Measurements from ENCODE around the gene ASTN2. TPM values are rescaled to one million over a fixed set of nuclear protein-coding genes. Genes with fewer than 3 reads are reported as not detected.

ASTN2 gene, protein sequence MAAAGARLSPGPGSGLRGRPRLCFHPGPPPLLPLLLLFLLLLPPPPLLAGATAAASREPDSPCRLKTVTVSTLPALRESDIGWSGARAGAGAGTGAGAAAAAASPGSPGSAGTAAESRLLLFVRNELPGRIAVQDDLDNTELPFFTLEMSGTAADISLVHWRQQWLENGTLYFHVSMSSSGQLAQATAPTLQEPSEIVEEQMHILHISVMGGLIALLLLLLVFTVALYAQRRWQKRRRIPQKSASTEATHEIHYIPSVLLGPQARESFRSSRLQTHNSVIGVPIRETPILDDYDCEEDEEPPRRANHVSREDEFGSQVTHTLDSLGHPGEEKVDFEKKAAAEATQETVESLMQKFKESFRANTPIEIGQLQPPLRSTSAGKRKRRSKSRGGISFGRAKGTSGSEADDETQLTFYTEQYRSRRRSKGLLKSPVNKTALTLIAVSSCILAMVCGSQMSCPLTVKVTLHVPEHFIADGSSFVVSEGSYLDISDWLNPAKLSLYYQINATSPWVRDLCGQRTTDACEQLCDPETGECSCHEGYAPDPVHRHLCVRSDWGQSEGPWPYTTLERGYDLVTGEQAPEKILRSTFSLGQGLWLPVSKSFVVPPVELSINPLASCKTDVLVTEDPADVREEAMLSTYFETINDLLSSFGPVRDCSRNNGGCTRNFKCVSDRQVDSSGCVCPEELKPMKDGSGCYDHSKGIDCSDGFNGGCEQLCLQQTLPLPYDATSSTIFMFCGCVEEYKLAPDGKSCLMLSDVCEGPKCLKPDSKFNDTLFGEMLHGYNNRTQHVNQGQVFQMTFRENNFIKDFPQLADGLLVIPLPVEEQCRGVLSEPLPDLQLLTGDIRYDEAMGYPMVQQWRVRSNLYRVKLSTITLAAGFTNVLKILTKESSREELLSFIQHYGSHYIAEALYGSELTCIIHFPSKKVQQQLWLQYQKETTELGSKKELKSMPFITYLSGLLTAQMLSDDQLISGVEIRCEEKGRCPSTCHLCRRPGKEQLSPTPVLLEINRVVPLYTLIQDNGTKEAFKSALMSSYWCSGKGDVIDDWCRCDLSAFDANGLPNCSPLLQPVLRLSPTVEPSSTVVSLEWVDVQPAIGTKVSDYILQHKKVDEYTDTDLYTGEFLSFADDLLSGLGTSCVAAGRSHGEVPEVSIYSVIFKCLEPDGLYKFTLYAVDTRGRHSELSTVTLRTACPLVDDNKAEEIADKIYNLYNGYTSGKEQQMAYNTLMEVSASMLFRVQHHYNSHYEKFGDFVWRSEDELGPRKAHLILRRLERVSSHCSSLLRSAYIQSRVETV (N-terminal part only)
- total RNA-seq: 1 to 10 TPM; 3.9 TPM

DNA sequence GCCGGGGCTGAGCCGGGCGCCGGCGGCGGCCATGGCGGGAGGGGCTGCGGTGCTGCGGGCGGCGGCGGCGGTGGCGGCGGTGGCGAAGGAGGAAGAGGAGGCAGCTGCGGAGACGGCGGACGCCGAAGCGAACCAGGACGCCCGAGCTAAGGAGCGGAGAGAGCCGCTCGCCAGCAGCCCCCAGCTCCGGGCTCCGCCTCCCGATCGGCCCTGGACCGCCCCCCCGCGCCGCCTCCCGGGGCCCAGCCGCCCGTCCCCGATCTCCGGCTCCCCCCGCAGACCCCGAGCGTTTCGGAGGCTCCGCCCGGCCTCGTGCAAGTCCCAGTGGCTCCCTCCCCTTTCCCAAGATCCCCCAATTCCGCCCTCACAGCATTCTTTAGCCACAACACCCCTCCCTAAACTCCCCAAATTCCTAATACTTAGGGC lies at the start of gene ASTN2:
Gene ASTN2, minus strand, starts transcription at position 152 of the 426 bp plus-strand sequence. Its CDS starts 119 bp downstream, at position 33.
- no peak for DNase-seq
- Mint-ChIP-seq H3K9me3 (peaks cover 3% of the 10 kb centered on the region), H3K4me3 (no peak within 1 kb of the TSS), H3K27ac (no peak within 1 kb of the TSS), H3K4me1 (no peaks in the 10 kb centered on the region), H3K36me3 (no peaks in the 10 kb centered on the region), H3K27me3 (peaks cover 35% of the 10 kb centered on the region)

DNA sequence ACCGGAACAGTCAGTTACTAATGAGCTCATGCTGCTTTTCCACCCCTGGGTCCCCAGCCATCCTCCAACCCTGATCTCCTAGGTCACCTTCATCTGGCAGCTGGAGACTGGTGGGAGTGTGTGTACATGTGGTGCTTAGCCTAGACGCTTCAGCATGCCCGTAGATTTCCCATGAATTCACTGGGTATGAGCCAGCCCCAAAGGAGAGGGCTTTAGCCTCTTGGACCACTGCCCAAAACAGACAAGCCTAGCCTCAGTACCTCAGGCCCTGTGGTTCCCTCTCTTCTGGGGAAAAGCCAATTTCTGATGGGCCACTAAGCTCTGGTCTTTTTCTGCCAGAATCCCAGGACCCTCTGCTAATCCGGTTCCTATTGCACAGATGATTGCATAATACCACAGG lies 48.0 kb upstream of the ASTN2 start:
- DNase-seq: no peak
- Mint-ChIP-seq H3K27ac (no peak overlapping the region), H3K4me1 (no peaks in the 10 kb centered on the region), H3K27me3 (no peaks in the 10 kb centered on the region), H3K36me3 (no peaks in the 10 kb centered on the region), H3K4me3 (no peak overlapping the region), H3K9me3 (peaks cover 4% of the 10 kb centered on the region)

DNA sequence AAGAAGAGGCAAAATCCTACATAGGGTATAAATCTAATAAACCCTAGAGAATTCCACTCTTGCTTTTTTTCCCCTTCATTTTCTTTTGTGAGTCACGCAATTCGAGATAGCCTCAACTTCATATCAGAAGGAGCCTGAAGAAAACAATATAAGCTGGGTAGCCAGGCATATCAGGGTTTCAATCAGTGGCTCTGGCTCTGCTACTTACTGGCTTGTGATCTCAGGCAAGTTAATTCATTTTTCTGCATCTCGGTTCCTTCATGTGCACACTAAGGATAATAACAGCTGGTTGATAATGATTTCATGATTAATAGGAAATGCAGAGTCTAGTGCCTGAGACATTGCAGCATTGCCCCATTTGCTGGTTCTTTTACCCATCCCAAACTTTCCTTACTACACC lies 46.5 kb upstream of the ASTN2 start:
- Mint-ChIP-seq H3K36me3 (no peaks in the 10 kb centered on the region), H3K4me1 (no peaks in the 10 kb centered on the region), H3K27ac (no peak overlapping the region), H3K27me3 (no peaks in the 10 kb centered on the region), H3K4me3 (no peak overlapping the region), H3K9me3 (peaks cover 4% of the 10 kb centered on the region)
- no peak for DNase-seq

DNA sequence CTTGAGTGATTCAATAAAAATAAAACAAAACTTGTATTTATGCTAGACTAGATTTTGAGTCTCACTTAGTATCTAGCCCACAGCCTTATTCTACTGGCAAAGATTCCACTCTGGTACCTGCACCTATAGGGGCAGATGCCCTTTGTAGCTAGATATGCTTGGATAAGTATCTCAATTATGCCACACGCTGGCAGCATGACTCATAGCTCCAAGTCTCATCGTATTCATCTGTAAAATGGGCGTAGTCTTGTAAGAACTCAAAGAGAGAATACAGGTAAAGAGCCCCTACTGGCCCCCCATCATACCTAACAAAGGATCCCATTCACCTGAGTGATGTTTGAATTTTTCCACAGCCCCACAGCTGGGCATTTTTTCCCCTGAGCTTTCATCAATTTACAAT lies 45.9 kb upstream of the ASTN2 start:
- no peaks in the 10 kb centered on the region for H3K36me3 Mint-ChIP-seq
- no peak for DNase-seq
- H3K27ac Mint-ChIP-seq: no peak overlapping the region
- peaks cover 4% of the 10 kb centered on the region for H3K9me3 Mint-ChIP-seq
- H3K4me3 Mint-ChIP-seq: no peak overlapping the region
- no peaks in the 10 kb centered on the region for H3K27me3 Mint-ChIP-seq
- no peaks in the 10 kb centered on the region for H3K4me1 Mint-ChIP-seq

DNA sequence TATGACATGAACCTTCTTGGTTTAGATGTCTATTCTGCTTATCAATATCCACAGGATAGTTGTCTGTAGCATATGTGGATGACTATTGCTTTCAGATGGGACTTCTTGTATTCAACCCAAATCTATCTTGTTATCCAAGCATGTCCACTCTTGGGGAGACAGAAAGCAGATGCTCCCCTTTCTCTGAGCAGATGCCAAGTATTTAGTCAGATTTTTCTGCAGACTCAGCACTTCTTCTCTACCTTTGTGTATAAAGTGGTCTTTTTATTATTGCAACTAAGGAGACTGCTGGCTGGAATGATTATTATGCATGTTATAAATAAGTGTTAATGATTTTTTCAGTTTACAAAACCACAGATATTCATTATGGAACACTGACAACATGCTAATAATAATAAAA lies 45.1 kb upstream of the ASTN2 start:
- H3K27me3 Mint-ChIP-seq: no peaks in the 10 kb centered on the region
- no peaks in the 10 kb centered on the region for H3K36me3 Mint-ChIP-seq
- H3K9me3 Mint-ChIP-seq: peaks cover 4% of the 10 kb centered on the region

DNA sequence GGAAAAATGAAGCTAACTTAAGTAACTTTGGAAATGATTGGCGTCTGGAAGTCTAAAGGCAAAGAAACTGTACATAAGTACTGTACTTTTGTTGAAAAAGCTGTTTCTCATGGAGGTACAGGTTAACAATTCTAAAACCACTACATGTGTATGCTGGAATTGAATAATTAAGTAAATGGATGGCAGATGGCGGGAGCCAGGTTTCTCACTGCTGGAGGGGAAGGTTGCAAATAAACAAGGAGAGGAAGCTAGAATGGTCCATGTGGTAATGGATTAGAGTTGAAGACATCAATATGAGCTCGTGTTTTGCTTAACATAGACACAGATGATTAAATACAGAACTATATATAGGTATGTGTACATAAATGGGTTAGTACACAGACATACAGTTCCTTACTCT lies 43.2 kb upstream of the ASTN2 start:
- H3K27me3 Mint-ChIP-seq: no peaks in the 10 kb centered on the region
- no peaks in the 10 kb centered on the region for H3K36me3 Mint-ChIP-seq
- DNase-seq: no peak
- no peak overlapping the region for H3K27ac Mint-ChIP-seq
- H3K9me3 Mint-ChIP-seq: peaks cover 2% of the 10 kb centered on the region
- no peaks in the 10 kb centered on the region for H3K4me1 Mint-ChIP-seq
- no peak overlapping the region for H3K4me3 Mint-ChIP-seq

More for the DNA sequence above, 45.1 kb upstream of the ASTN2 start:
- H3K4me1 Mint-ChIP-seq: no peaks in the 10 kb centered on the region
- no peak overlapping the region for H3K27ac Mint-ChIP-seq
- H3K4me3 Mint-ChIP-seq: no peak overlapping the region
- DNase-seq: no peak

DNA sequence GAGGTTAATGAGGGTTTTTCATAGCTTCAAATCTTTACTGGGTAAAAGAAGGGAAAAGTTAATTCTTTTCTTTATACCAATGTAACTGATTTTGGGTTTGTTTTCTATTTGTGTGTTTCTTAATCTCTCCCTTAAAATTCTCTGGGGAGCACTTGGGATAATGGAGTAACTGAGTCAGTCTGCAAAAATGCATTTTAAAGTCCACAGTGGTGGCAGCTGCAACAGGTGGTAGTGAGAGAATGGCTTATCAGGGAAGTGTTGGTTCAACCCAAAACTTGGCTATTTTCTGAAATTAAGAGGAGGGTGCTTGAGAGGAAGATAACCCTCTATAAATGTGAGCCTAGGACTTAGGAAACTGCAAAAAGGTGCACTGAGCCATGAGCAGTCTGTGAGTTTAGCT lies 39.9 kb upstream of the ASTN2 start:
- DNase-seq: no peak
- H3K27me3 Mint-ChIP-seq: no peaks in the 10 kb centered on the region
- H3K4me1 Mint-ChIP-seq: no peaks in the 10 kb centered on the region
- H3K9me3 Mint-ChIP-seq: peaks cover 2% of the 10 kb centered on the region
- H3K27ac Mint-ChIP-seq: no peak overlapping the region
- no peak overlapping the region for H3K4me3 Mint-ChIP-seq
- no peaks in the 10 kb centered on the region for H3K36me3 Mint-ChIP-seq

DNA sequence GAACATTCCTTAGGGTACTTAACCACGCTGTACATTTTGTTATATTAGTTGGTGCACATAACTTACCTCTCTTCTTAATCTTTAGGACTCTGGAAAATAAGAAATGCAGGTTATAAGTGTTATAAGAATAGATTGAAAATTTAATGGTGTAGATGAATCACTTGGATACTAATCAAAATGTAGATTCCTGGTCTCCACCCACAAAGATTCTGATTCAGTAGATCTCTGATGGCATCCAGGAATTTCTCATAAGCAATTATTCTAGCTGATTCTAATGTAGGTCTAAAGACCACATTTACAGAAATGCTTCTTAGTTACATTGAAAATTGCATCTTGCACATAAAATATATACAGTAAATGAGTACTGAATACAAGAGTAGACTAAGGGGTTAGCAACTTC lies 38.9 kb upstream of the ASTN2 start:
- peaks cover 2% of the 10 kb centered on the region for H3K9me3 Mint-ChIP-seq
- no peaks in the 10 kb centered on the region for H3K27me3 Mint-ChIP-seq
- no peak overlapping the region for H3K4me3 Mint-ChIP-seq
- DNase-seq: no peak
- H3K36me3 Mint-ChIP-seq: no peaks in the 10 kb centered on the region
- no peak overlapping the region for H3K27ac Mint-ChIP-seq
- no peaks in the 10 kb centered on the region for H3K4me1 Mint-ChIP-seq

DNA sequence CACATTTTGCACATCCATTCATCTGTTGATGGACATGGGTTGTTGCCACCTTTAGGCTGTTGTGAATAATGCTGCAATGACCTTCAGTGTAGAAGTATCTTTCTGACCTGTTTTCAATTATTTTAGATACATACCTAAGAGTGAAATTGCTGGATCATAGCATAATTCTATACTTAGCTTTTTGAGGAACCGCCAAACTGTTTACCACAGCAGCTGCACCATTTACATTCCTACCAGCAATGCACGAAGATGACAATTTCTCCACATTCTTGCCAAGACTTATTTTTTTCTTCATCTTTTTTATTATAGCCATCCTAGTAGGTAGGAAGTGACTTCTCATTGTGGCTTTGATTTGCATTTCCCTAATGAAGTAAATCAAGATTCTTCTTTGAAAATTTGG lies 36.5 kb upstream of the ASTN2 start:
- H3K4me3 Mint-ChIP-seq: no peak overlapping the region
- H3K9me3 Mint-ChIP-seq: no peaks in the 10 kb centered on the region
- H3K4me1 Mint-ChIP-seq: no peaks in the 10 kb centered on the region
- no peak overlapping the region for H3K27ac Mint-ChIP-seq
- no peak for DNase-seq
- H3K36me3 Mint-ChIP-seq: no peaks in the 10 kb centered on the region
- H3K27me3 Mint-ChIP-seq: no peaks in the 10 kb centered on the region

DNA sequence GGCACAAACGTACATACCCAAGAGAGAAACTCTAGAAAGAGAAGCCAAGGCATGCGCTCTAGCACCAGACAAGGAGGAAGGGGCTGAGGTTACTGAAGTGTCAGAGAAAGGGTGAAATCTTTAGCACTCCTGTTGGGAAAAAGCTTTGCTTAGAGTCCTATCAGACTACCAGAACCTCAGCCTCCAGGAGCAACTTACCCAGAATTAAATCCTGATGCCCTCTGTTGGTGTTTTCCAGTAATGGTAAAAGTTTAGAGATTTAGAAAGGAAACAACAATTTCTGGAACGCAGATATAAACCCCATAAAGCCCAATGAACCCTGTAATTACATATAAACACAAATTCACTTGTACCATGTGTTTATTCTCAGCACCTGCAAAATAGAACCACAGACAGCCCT lies 33.2 kb upstream of the ASTN2 start:
- H3K27me3 Mint-ChIP-seq: no peaks in the 10 kb centered on the region
- no peak overlapping the region for H3K27ac Mint-ChIP-seq
- DNase-seq: no peak
- H3K9me3 Mint-ChIP-seq: peaks cover 1% of the 10 kb centered on the region
- no peaks in the 10 kb centered on the region for H3K36me3 Mint-ChIP-seq
- H3K4me1 Mint-ChIP-seq: no peaks in the 10 kb centered on the region
- no peak overlapping the region for H3K4me3 Mint-ChIP-seq

DNA sequence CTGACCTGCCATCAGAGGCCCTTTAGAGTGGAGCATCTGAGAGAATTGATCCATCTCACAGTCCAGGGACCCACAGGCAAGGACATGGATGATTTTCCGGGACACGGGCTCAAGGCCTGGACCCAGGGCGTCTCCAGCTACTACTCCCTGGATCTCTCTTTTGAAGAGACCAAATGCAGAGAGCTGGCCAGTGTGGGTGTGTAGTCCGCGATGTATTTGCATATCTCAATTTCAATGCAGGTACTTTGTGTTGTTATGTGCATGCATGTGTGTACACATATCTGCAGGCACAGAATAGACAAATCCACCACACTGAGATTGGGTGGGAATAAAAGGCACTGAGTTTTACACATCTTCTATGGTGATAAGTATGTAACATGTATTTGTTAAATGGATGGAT lies 30.8 kb upstream of the ASTN2 start:
- Mint-ChIP-seq H3K9me3 (peaks cover 1% of the 10 kb centered on the region), H3K36me3 (no peaks in the 10 kb centered on the region), H3K4me3 (no peak overlapping the region), H3K27ac (no peak overlapping the region), H3K27me3 (no peaks in the 10 kb centered on the region), H3K4me1 (no peaks in the 10 kb centered on the region)
- no peak for DNase-seq

DNA sequence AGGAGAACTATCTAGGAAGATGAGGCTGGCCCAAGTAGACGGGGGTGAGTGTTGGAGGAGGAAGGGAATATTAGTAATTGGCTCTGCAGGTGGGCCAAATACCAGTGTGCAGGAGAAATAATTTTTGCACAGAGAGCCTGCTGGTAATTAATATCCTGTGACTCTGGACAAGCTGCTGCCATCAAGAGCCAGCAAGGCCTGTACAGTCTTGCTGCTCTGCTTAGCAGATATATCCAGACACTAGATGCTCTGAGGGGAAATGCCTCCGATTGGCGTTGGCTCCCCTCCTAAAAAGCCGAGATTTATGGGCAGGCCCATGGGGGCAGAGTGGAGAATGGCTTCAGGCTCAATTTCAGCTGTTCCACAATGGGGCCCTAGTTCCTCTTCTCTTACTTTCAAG lies 29.6 kb upstream of the ASTN2 start:
- DNase-seq: no peak
- Mint-ChIP-seq H3K4me3 (no peak overlapping the region), H3K27me3 (no peaks in the 10 kb centered on the region), H3K27ac (no peak overlapping the region), H3K4me1 (no peaks in the 10 kb centered on the region), H3K36me3 (no peaks in the 10 kb centered on the region), H3K9me3 (peaks cover 1% of the 10 kb centered on the region)

DNA sequence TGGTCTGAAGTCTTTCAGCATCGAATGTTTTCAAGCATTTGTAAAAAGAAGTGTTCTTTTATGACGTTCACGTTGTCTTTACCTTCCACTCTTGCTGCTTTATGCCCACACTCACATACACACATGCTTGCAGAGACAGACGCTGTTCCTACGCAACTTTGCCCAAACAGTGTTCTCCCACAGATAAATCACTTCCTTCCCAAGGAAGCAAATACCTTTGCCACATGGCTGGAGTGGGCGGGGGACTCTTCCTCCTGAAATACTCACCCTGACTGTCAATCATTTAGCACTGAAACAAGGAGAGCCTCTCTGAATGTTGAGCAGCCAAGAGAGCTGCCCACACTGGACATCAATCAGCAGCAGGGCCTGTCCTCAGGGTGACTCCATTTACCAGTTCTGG lies 22.4 kb upstream of the ASTN2 start:
- Mint-ChIP-seq H3K27me3 (no peaks in the 10 kb centered on the region), H3K36me3 (no peaks in the 10 kb centered on the region), H3K9me3 (no peaks in the 10 kb centered on the region), H3K27ac (no peak overlapping the region), H3K4me1 (no peaks in the 10 kb centered on the region), H3K4me3 (no peak overlapping the region)
- no peak for DNase-seq

DNA sequence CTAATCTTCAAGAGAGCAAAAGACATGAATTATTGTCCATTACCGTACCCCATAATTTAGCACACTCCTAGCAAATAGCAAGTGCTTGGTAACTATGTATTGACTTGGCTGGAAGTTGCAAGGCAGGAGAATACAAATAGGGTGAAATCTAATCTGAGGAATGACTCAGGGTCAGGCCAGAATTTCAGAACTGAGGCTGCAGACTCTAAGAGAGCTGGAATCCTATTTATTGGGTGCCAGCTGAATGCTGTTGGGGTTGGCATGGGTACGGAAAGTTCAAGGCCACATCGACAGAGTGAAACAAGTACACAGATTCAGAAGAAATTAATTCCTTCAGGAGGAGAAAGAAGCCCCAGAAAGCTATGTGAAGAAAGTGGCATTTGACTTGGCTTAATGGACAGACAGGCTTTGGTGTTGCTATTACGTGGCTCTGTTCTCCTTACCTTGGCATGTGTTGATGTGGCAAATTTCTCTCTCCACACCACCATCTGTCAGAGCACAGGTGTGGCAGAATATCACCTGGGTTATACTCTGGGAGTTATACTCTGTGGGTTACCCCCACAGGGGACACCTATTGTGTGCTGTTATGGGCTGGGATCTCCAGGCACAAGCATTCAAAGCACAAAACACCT lies 20.9 kb upstream of the ASTN2 start:
- H3K36me3 Mint-ChIP-seq: no peaks in the 10 kb centered on the region
- no peaks in the 10 kb centered on the region for H3K9me3 Mint-ChIP-seq
- H3K27me3 Mint-ChIP-seq: no peaks in the 10 kb centered on the region
- no peak for DNase-seq
- no peak overlapping the region for H3K27ac Mint-ChIP-seq
- no peak overlapping the region for H3K4me3 Mint-ChIP-seq
- no peaks in the 10 kb centered on the region for H3K4me1 Mint-ChIP-seq
